GM23338 (cell line): Measurements from ENCODE around the gene CAPN1. TPM values are rescaled to one million over a fixed set of nuclear protein-coding genes. Genes with fewer than 3 reads are reported as not detected.

Source experiments
- ATAC-seq: fragments of 200-7000 bp; cut with Tn5 transposase; 3 replicates; pipeline ENCODE4 v1.9.1; 2020
- DNase-seq: peaks from one replicate; pipeline ENCODE4 v3.0.0-alpha.2; 2015; ENCODE audit warnings: low spot score
- H2AFZ ChIP-seq: fragments of 200-600 bp; sonication (generic); 2 replicates; pipeline ENCODE4 v1.8.0; 2016; ENCODE audit warnings: antibody characterized with exemption, mild to moderate bottlenecking, moderate library complexity
- H3F3A ChIP-seq: fragments of 200-600 bp; sonication (generic); replicated peaks from 2 replicates; pipeline ENCODE4 v1.8.0; 2017; ENCODE audit warnings: antibody characterized with exemption, mixed run types, low read depth
- H3K27ac ChIP-seq: fragments of 200-600 bp; sonication (generic); 2 replicates; pipeline ENCODE4 v1.6.1; 2016; ENCODE audit warnings: low read depth
- H3K27me3 ChIP-seq: fragments of 200-600 bp; sonication (generic); 2 replicates; pipeline ENCODE4 v1.8.0; 2016; ENCODE audit warnings: mild to moderate bottlenecking, mixed run types, moderate library complexity; ENCODE audit not compliant: insufficient read depth
- H3K36me3 ChIP-seq: fragments of 200-600 bp; sonication (generic); 2 replicates; pipeline ENCODE4 v1.8.0; 2016; ENCODE audit warnings: mild to moderate bottlenecking; ENCODE audit not compliant: insufficient read depth
- H3K4me1 ChIP-seq: fragments of 200-600 bp; sonication (generic); 2 replicates; pipeline ENCODE4 v1.8.0; 2016; ENCODE audit warnings: mild to moderate bottlenecking, moderate library complexity; ENCODE audit not compliant: insufficient read depth
- H3K4me2 ChIP-seq: fragments of 200-600 bp; sonication (generic); 2 replicates; pipeline ENCODE4 v1.7.1; 2017; ENCODE audit warnings: mixed run types
- H3K4me3 ChIP-seq: fragments of 200-600 bp; sonication (generic); 2 replicates; pipeline ENCODE4 v1.6.1; 2016; ENCODE audit warnings: mixed run types
- H3K79me2 ChIP-seq: fragments of 200-600 bp; sonication (generic); replicated peaks from 2 replicates; pipeline ENCODE4 v1.8.0; 2017; ENCODE audit warnings: mild to moderate bottlenecking; ENCODE audit not compliant: insufficient read depth
- H3K9me2 ChIP-seq: fragments of 200-600 bp; sonication (generic); 2 replicates; pipeline ENCODE4 v1.8.0; 2017; ENCODE audit not compliant: insufficient read depth
- H4K20me1 ChIP-seq: fragments of 200-600 bp; sonication (generic); replicated peaks from 2 replicates; pipeline ENCODE4 v1.8.0; 2017; ENCODE audit warnings: mild to moderate bottlenecking; ENCODE audit not compliant: insufficient read depth
- H3K27ac Mint-ChIP-seq: 2 replicates; pipeline ENCODE4 v1.8.0; 2020; ENCODE audit warnings: inconsistent platforms, mild to moderate bottlenecking, moderate library complexity, mixed read lengths
- H3K27me3 Mint-ChIP-seq: 3 replicates; pipeline ENCODE4 v1.8.0; 2022; ENCODE audit warnings: low read depth, mild to moderate bottlenecking, moderate library complexity, mixed read lengths, inconsistent platforms; ENCODE audit not compliant: insufficient read depth, poor library complexity
- H3K36me3 Mint-ChIP-seq: 3 replicates; pipeline ENCODE4 v1.8.0; 2021; ENCODE audit warnings: low read depth, mild to moderate bottlenecking, inconsistent platforms, moderate library complexity, mixed read lengths
- H3K4me1 Mint-ChIP-seq: 3 replicates; pipeline ENCODE4 v1.8.0; 2020; ENCODE audit warnings: mild to moderate bottlenecking, inconsistent platforms, mixed read lengths
- H3K4me3 Mint-ChIP-seq: 3 replicates; pipeline ENCODE4 v1.8.0; 2021; ENCODE audit warnings: moderate library complexity, mild to moderate bottlenecking, inconsistent platforms, mixed read lengths
- H3K9me3 Mint-ChIP-seq: 3 replicates; pipeline ENCODE4 v1.8.0; 2020; ENCODE audit warnings: moderate library complexity, mild to moderate bottlenecking, inconsistent platforms, mixed read lengths
- CREB1 ChIP-seq: fragments of 250-450 bp; sonication (Bioruptor Pico); IDR thresholded peaks from 2 replicates; pipeline ENCODE4 v1.5.0; 2020; ENCODE audit warnings: low read depth, mild to moderate bottlenecking, moderate library complexity
- EZH2phosphoT487 ChIP-seq: fragments of 200-600 bp; sonication (generic); IDR thresholded peaks from one replicate; pipeline ENCODE4 v1.8.1; 2018; ENCODE audit warnings: antibody characterized with exemption; ENCODE audit not compliant: unreplicated experiment
- JUNB ChIP-seq: IDR thresholded peaks from one replicate; pipeline ENCODE4 v1.6.1; 2016; ENCODE audit warnings: antibody characterized with exemption; ENCODE audit not compliant: unreplicated experiment
- NANOG ChIP-seq: IDR thresholded peaks from 2 replicates; pipeline ENCODE4 v1.6.1; 2016; ENCODE audit warnings: antibody characterized with exemption, borderline replicate concordance
- ZNF114 ChIP-seq: fragments of 250-450 bp; sonication (Bioruptor Pico); IDR thresholded peaks from 2 replicates; pipeline ENCODE4 v1.5.0; 2020; ENCODE audit warnings: mild to moderate bottlenecking, moderate library complexity
- polyA plus RNA-seq: library from polyadenylated mRNA; unstranded; fragments of >200 nt; fragmentation: Nextera tagmentation; extraction: Ambion mirVana; gene quantifications from 2 replicates; pipeline ENCODE4 v1.2.1, GENCODE V29; 2016
- total RNA-seq: library from RNA; depleted of rRNA; stranded (reverse); fragments of >200 nt; shearing (Covaris generic); gene quantifications from 2 replicates; pipeline ENCODE4 v1.2.3, GENCODE V29; 2014
- TF ChIP-seq, protein P1 (sequence below): IDR thresholded peaks from one replicate; pipeline ENCODE4 v1.6.1; 2018; ENCODE audit warnings: antibody characterized with exemption; ENCODE audit not compliant: unreplicated experiment
- TF ChIP-seq, protein P2 (sequence below), 2 experiments: fragments of 200-600 bp in 1 of 2; sonication (generic) in 1 of 2; conservative IDR thresholded peaks; 2 replicates each; pipeline versions ENCODE4 v1.5.1 to v1.6.1; 2016 to 2017; ENCODE audit warnings: antibody characterized with exemption in 2 of 2, low read depth in 2 of 2, mild to moderate bottlenecking in 2 of 2, moderate library complexity in 1 of 2
- TF ChIP-seq, protein P3 (sequence below): IDR thresholded peaks from 2 replicates; pipeline ENCODE4 v1.6.1; 2016; ENCODE audit warnings: antibody characterized with exemption

The CAPN1 gene
- total and polyA plus RNA-seq, 2 experiments from 2014 or later = 67.3 to 277 TPM

DNA sequence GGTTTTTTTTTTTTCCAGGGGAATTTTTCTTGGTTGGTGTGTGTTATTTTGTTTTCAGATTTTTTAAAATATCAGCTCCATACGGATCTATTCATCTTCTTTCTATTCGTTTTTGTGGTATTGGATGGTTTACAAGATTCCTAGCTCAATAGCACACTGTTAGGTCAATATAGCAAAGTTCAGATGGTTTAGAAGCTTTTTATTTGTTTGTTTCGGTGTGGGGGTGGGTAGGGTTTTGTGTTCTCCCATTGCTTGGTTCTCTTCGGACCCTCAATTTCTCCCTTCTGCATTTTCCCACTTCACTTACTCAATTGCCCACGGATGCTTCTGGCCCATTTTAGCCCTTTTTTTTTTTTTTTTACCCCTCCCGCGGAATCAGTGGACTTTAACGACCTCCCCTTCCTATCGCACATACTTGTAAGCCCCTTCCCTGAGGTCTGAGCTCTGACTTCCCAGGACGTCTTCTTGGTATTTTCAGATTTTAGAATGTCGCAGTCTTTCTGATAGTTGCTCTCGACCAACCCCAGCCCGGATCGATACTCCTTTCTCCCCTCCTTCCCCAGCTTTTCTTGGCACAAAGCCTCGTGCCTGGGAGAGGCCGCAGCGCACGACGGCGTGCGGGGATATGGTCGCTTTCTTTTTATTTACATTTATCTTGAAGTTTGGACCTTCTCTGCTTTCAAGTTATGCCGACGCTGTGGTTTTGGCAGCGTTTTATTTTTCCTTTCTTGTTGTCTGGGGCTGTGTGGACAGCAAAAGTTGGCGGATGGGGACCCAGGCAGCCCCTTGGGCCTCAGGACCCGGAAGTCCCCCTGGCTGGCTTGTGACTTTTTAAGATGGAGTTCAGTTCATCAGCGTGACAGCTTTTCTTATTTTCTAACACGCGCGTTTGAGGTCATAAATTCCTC, 16.1 kb upstream of the CAPN1 start:
- TF ChIP-seq, protein P1, sequence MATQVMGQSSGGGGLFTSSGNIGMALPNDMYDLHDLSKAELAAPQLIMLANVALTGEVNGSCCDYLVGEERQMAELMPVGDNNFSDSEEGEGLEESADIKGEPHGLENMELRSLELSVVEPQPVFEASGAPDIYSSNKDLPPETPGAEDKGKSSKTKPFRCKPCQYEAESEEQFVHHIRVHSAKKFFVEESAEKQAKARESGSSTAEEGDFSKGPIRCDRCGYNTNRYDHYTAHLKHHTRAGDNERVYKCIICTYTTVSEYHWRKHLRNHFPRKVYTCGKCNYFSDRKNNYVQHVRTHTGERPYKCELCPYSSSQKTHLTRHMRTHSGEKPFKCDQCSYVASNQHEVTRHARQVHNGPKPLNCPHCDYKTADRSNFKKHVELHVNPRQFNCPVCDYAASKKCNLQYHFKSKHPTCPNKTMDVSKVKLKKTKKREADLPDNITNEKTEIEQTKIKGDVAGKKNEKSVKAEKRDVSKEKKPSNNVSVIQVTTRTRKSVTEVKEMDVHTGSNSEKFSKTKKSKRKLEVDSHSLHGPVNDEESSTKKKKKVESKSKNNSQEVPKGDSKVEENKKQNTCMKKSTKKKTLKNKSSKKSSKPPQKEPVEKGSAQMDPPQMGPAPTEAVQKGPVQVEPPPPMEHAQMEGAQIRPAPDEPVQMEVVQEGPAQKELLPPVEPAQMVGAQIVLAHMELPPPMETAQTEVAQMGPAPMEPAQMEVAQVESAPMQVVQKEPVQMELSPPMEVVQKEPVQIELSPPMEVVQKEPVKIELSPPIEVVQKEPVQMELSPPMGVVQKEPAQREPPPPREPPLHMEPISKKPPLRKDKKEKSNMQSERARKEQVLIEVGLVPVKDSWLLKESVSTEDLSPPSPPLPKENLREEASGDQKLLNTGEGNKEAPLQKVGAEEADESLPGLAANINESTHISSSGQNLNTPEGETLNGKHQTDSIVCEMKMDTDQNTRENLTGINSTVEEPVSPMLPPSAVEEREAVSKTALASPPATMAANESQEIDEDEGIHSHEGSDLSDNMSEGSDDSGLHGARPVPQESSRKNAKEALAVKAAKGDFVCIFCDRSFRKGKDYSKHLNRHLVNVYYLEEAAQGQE = no peak
- no peak for TF ChIP-seq ZNF114 (CRISPR knock-in tag)
- no peak for TF ChIP-seq EZH2phosphoT487
- no peak for TF ChIP-seq JUNB
- TF ChIP-seq, protein P2, sequence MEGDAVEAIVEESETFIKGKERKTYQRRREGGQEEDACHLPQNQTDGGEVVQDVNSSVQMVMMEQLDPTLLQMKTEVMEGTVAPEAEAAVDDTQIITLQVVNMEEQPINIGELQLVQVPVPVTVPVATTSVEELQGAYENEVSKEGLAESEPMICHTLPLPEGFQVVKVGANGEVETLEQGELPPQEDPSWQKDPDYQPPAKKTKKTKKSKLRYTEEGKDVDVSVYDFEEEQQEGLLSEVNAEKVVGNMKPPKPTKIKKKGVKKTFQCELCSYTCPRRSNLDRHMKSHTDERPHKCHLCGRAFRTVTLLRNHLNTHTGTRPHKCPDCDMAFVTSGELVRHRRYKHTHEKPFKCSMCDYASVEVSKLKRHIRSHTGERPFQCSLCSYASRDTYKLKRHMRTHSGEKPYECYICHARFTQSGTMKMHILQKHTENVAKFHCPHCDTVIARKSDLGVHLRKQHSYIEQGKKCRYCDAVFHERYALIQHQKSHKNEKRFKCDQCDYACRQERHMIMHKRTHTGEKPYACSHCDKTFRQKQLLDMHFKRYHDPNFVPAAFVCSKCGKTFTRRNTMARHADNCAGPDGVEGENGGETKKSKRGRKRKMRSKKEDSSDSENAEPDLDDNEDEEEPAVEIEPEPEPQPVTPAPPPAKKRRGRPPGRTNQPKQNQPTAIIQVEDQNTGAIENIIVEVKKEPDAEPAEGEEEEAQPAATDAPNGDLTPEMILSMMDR (conservative IDR thresholded peaks at IDR 0.05; ENCODE audit: low read depth in 2 of 2) = no peak
- TF ChIP-seq, protein P3, sequence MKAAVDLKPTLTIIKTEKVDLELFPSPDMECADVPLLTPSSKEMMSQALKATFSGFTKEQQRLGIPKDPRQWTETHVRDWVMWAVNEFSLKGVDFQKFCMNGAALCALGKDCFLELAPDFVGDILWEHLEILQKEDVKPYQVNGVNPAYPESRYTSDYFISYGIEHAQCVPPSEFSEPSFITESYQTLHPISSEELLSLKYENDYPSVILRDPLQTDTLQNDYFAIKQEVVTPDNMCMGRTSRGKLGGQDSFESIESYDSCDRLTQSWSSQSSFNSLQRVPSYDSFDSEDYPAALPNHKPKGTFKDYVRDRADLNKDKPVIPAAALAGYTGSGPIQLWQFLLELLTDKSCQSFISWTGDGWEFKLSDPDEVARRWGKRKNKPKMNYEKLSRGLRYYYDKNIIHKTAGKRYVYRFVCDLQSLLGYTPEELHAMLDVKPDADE = no peak
- TF ChIP-seq NANOG = no peak
- TF ChIP-seq CREB1 (CRISPR knock-in tag) = no peak
- no peaks in the 10 kb centered on the region for H3K27me3 ChIP-seq
- peak overlapping the region; percentile 100 for H2AFZ ChIP-seq
- Mint-ChIP-seq H3K4me3 (no peak overlapping the region; the same call in 2 of the 3 replicates), H3K36me3 (no peaks in the 10 kb centered on the region), H3K27me3 (peaks cover 9% of the 10 kb centered on the region), H3K27ac (no peak overlapping the region), H3K4me1 (peaks cover 14% of the 10 kb centered on the region), H3K9me3 (no peaks in the 10 kb centered on the region)
- peak overlapping the region; percentile 18; the same call in 1 of the 2 replicates for H3K27ac ChIP-seq
- H3K4me3 ChIP-seq = no peak overlapping the region
- H3K4me1 ChIP-seq = peaks cover 4% of the 10 kb centered on the region
- DNase-seq (peak; percentile 45), ATAC-seq (peak; percentile 31; the same call in 2 of the 3 replicates)
- no peaks in the 10 kb centered on the region for H4K20me1 ChIP-seq
- no peaks in the 10 kb centered on the region for H3K9me2 ChIP-seq
- H3K4me2 ChIP-seq = 0 out of 2 replicates have a peak overlapping the region, but pooled peaks have one; percentile 64
- no peaks in the 10 kb centered on the region for H3K79me2 ChIP-seq
- H3K36me3 ChIP-seq = no peaks in the 10 kb centered on the region
- no peaks in the 10 kb centered on the region for H3F3A ChIP-seq
